A673 (cell line): ENCODE data around the gene C6orf47. TPM values are rescaled to one million over a fixed set of nuclear protein-coding genes. Genes with fewer than 3 reads are reported as not detected.

Source experiments
- BruUV-seq: library from RNA; stranded (reverse); fragments of 400-500 nt; replicated peaks from 2 replicates; lab custom pipeline; 2021; lab: Mats Ljungman, UMichigan
- CTCF ChIA-PET: fragments of 300-600 bp; sonication (Branson Sonifier 250); formaldehyde crosslinking; loops from one replicate; lab custom pipeline; 2022; ENCODE audit warnings: antibody characterized with exemption; lab: Charles Lee
- POLR2A ChIA-PET: fragments of 300-600 bp; sonication (Branson Sonifier 250); formaldehyde crosslinking; loops from one replicate; lab custom pipeline; 2022; ENCODE audit warnings: antibody characterized with exemption; ENCODE audit not compliant: low non-redundant PET; lab: Charles Lee
- DNase-seq: peaks from one replicate; pipeline ENCODE4 v3.0.0-alpha.2; 2015; ENCODE audit warnings: low spot score
- H3K27ac ChIP-seq: fragments of 200-600 bp; sonication (generic); 2 replicates; pipeline ENCODE4 v1.5.1; 2016; ENCODE audit warnings: mixed run types, low read depth, mild to moderate bottlenecking, mixed read lengths, antibody characterized with exemption, low read length; ENCODE audit not compliant: poor library complexity, severe bottlenecking
- H3K27me3 ChIP-seq: fragments of 200-600 bp; sonication (generic); replicated peaks from 2 replicates; pipeline ENCODE4 v1.6.1; 2017; ENCODE audit warnings: mixed run types, low read depth, mild to moderate bottlenecking, mixed read lengths, antibody characterized with exemption, low read length; ENCODE audit not compliant: insufficient read depth, poor library complexity
- H3K36me3 ChIP-seq: fragments of 200-600 bp; sonication (generic); 2 replicates; pipeline ENCODE4 v1.6.1; 2016; ENCODE audit warnings: mixed run types, mild to moderate bottlenecking, mixed read lengths, antibody characterized with exemption, low read length; ENCODE audit not compliant: insufficient read depth, poor library complexity, severe bottlenecking
- H3K4me1 ChIP-seq: fragments of 200-600 bp; sonication (generic); 2 replicates; pipeline ENCODE4 v1.6.1; 2017; ENCODE audit warnings: mixed run types, mild to moderate bottlenecking, mixed read lengths, antibody characterized with exemption, low read length; ENCODE audit not compliant: insufficient read depth, poor library complexity, severe bottlenecking
- H3K4me3 ChIP-seq: fragments of 200-600 bp; sonication (generic); 2 replicates; pipeline ENCODE4 v1.5.1; 2016; ENCODE audit warnings: low read depth, mixed run types, mild to moderate bottlenecking, mixed read lengths, low read length; ENCODE audit not compliant: poor library complexity, severe bottlenecking
- H3K9me3 ChIP-seq: fragments of 200-600 bp; sonication (generic); 2 replicates; pipeline ENCODE4 v1.6.1; 2016; ENCODE audit warnings: mixed run types, low read depth, mild to moderate bottlenecking, mixed read lengths, antibody characterized with exemption, low read length; ENCODE audit not compliant: poor library complexity, severe bottlenecking
- EZH2 ChIP-seq: fragments of 200-600 bp; sonication (generic); IDR thresholded peaks from 2 replicates; pipeline ENCODE4 v1.6.1; 2017; ENCODE audit warnings: borderline replicate concordance, low read depth, mild to moderate bottlenecking, mixed read lengths, antibody characterized with exemption, low read length; ENCODE audit not compliant: poor library complexity, severe bottlenecking
- intact Hi-C: fragments of 100-400 bp; cut with micrococcal nuclease; formaldehyde crosslinking; loops from one replicate; pipeline ENCODE4 v1.10.0; 2022; ENCODE audit not compliant: unreplicated experiment
- total RNA-seq: library from RNA; stranded (reverse); gene quantifications from 2 replicates; pipeline ENCODE4 v1.2.3, GENCODE V29; 2021
- TF ChIP-seq, protein P1 (sequence below): fragments of 300-800, 200-600 bp; sonication (generic); conservative IDR thresholded peaks from 2 replicates; pipeline ENCODE4 v1.5.1; 2017; ENCODE audit warnings: low read depth, mild to moderate bottlenecking, antibody characterized with exemption, low read length, moderate library complexity, mixed read lengths

C6orf47 gene
- total RNA-seq, 1 experiment from 2014 or later = 21.3 TPM

DNA sequence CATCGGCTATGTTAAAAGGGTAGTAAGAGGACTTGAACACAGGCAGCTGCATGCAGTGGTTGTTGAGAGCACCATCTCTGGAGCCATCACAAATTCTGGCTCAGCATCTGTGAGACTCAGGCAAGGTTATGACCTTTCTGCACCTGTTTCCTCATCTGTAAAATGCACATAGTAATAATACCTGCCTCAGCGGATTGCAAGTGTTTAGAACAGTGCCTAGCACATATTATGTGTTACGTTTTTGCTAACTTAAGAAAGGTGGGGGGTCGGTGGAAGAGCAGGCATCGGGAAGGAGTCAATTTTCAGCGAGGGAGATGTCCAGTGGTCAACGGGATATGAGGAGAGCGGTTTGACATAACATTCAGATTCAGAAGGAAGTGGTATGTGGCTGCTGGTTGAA is 17.4 kb upstream of the C6orf47 start:
- ChIA-PET CTCF (no interaction called here), POLR2A (no interaction called here)
- no peak for DNase-seq
- Histone ChIP-seq H3K4me3 (no peak overlapping the region), H3K27me3 (no peaks in the 10 kb centered on the region), H3K9me3 (no peaks in the 10 kb centered on the region), H3K4me1 (no peaks in the 10 kb centered on the region), H3K36me3 (no peaks in the 10 kb centered on the region), H3K27ac (no peak overlapping the region)
- intact Hi-C loops = no loop called here
- no TSS peak for BruUV-seq
- no peak for TF ChIP-seq EZH2
- TF ChIP-seq, protein P1, sequence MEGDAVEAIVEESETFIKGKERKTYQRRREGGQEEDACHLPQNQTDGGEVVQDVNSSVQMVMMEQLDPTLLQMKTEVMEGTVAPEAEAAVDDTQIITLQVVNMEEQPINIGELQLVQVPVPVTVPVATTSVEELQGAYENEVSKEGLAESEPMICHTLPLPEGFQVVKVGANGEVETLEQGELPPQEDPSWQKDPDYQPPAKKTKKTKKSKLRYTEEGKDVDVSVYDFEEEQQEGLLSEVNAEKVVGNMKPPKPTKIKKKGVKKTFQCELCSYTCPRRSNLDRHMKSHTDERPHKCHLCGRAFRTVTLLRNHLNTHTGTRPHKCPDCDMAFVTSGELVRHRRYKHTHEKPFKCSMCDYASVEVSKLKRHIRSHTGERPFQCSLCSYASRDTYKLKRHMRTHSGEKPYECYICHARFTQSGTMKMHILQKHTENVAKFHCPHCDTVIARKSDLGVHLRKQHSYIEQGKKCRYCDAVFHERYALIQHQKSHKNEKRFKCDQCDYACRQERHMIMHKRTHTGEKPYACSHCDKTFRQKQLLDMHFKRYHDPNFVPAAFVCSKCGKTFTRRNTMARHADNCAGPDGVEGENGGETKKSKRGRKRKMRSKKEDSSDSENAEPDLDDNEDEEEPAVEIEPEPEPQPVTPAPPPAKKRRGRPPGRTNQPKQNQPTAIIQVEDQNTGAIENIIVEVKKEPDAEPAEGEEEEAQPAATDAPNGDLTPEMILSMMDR = no peak

DNA sequence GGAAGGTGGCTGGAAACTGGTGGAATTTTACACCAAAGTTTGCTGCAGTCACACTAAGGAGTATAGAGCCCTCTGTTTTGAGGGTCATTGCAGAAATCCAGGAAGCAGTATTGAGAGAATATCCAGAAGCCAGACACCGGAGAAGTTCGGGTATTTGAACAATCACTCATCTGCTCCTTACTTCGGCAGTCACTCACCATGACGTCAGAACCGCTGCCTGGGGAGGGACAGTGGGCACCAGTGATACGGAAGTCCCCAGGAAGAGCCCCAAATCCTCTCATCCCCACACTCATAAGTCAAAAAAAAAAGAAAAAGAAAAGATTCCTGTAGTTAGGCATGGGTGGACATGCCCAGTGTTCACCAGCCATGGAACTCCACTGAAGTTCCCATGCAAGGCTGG is 16.3 kb upstream of the C6orf47 start:
- POLR2A ChIA-PET = no interaction called here
- intact Hi-C loops = no loop called here
- peaks cover 3% of the 10 kb centered on the region for H3K36me3 ChIP-seq
- DNase-seq = no peak
- CTCF ChIA-PET = no interaction called here
- no peak for TF ChIP-seq EZH2
- TF ChIP-seq, protein P1 = no peak
- no peaks in the 10 kb centered on the region for H3K27me3 ChIP-seq
- BruUV-seq = no TSS peak
- H3K9me3 ChIP-seq = no peaks in the 10 kb centered on the region
- no peaks in the 10 kb centered on the region for H3K4me1 ChIP-seq
- no peak overlapping the region for H3K4me3 ChIP-seq
- no peak overlapping the region for H3K27ac ChIP-seq

DNA sequence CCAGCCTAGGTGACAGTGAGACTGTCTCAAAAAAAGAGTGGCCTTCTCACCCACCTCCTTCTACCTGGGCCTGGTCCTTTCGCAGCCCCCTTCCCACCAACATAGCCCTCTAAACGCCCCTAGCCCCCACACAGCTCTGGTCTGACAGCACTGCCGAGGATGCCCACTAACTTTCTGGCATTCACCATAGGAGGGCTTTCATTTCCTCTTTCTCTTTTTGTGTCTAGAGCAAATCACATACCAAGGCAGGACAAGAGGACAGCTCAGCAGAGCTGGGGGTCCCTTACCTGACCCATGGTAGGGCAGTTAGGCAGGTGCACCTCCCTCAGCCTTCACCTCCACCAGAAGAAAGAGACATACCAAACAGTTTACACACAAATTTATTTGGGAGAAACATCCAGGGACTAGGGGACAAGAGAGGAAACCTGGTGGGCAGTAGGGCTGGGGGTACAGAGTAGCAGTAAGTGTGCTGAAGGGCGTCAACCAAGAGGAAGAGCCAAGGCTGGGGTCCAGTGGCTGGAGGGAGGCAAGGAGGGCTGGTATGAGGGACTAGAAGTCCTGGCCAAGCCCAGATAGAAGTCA is 15.8 kb upstream of the C6orf47 start:
- Histone ChIP-seq H3K9me3 (no peaks in the 10 kb centered on the region), H3K36me3 (peaks cover 8% of the 10 kb centered on the region), H3K4me1 (no peaks in the 10 kb centered on the region), H3K27ac (no peak overlapping the region), H3K27me3 (no peaks in the 10 kb centered on the region), H3K4me3 (no peak overlapping the region)
- CTCF ChIA-PET = no interaction called here
- POLR2A ChIA-PET = no interaction called here
- no TSS peak for BruUV-seq
- no peak for DNase-seq
- intact Hi-C loops = no loop called here
- TF ChIP-seq EZH2 = no peak
- TF ChIP-seq, protein P1 = no peak
